GM18909 (cell line): Measurements from ENCODE around the gene FMNL2.
"Not testable (repeated sequence)": the region's sequence is repeated elsewhere in the genome, so short reads cannot be mapped to it uniquely, and the experiment has no call there.

ENCODE experiments used
- ATAC-seq: cut with Tn5 transposase; IDR thresholded peaks from one replicate; pipeline ENCODE4 v1.9.1; 2021; ENCODE audit warnings: mild to moderate bottlenecking; ENCODE audit not compliant: unreplicated experiment, poor library complexity

Gene FMNL2

GRCh38 chr2:152464851-152465470 lies 130.0 kb downstream of the FMNL2 start:
- ATAC-seq = no peak

DNA sequence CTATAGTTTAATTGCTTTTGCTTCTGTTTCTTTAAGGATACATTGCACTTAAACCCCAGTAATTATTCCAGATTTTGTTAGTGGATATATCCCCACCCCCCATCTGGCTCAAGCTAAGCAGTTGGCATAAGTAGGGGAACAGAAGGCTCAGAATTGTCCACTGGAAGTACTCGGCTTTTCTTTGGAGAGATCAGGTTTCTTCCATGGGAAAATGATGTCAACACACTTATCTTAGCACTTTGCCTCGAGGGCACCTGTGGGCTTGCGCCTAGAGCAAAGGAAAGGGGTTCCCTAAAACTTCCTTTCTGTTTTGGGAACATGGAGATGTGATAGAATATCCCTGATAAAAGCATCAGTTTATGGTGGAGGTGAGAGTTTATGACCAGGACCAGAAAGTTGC lies 130.6 kb downstream of the FMNL2 start:
- no peak for ATAC-seq

- no peak for ATAC-seq
Measured at GRCh38 chr2:152466041-152466440, 131.1 kb downstream of the FMNL2 start.

DNA sequence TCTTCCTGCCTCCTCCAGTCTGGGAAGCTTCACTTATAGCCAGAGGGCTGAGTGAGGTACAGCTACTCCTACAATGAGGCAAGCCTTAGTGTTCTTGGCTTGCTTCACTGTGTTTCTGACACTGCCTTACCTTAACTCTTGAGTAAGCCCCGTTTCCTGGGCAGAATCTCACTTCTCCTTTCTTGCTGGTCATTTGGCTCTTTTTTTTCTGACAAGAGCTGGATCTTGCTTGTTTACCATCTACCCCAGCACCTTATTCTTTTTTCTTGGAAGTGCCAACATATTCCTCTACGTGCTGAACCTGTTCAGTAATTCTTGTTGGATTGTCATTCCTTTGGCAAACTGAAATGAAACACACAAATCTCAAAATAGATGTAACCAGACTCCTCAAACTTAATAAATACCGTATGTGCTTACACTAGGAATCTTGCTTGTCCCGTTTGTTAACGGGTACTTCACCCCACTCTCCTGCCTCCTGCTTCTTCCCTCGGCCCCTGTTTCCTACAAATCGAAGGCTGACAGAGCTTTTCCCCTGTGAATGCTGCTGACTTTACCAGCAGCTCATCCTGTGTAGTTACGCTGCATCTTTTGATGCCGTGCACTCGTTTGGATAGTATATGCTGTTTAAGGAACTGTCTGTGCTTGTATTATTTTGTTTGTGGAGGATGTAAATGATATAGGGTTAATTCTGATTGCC lies 132.2 kb downstream of the FMNL2 start:
- peak; percentile 96 for ATAC-seq

- no peak for ATAC-seq
Measured at GRCh38 chr2:152467677-152468410, 132.9 kb downstream of the FMNL2 start.

DNA sequence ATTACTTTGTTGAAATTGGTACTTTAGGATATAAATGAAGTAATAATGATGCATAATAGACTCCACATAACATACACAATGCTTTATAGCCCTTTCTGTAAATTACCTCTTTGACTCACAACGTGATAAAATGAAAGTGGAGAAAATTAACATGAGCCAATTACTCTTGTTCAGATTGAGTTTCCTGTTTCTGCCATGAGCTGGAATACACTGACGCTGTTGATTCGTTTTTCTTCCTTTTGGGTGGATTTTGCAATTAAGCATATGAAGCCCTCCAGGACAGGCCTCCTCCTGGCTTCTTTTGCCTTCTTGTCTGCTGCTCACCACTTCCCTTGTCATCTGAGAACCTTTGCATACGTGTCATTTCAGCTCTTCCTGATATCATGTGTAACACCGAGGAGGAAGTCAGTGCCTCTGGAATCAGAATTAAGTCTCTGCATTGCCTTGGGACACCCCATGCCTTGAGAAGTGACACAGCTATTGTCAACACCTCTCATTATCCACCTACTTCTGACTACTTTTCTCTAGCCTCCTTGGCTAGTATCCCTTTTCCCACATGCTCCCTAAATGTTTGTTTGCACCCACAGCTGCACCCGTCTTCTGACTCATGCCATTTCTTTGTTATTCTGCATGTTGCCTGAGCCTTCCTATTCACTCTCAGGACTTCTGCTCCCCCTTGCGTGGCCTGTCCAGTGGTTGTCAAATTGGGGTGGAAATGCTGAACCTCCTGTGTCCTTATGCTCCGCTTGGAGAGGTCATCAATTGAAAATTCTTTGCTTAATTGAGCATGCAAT lies 134.1 kb downstream of the FMNL2 start:
- no peak for ATAC-seq

DNA sequence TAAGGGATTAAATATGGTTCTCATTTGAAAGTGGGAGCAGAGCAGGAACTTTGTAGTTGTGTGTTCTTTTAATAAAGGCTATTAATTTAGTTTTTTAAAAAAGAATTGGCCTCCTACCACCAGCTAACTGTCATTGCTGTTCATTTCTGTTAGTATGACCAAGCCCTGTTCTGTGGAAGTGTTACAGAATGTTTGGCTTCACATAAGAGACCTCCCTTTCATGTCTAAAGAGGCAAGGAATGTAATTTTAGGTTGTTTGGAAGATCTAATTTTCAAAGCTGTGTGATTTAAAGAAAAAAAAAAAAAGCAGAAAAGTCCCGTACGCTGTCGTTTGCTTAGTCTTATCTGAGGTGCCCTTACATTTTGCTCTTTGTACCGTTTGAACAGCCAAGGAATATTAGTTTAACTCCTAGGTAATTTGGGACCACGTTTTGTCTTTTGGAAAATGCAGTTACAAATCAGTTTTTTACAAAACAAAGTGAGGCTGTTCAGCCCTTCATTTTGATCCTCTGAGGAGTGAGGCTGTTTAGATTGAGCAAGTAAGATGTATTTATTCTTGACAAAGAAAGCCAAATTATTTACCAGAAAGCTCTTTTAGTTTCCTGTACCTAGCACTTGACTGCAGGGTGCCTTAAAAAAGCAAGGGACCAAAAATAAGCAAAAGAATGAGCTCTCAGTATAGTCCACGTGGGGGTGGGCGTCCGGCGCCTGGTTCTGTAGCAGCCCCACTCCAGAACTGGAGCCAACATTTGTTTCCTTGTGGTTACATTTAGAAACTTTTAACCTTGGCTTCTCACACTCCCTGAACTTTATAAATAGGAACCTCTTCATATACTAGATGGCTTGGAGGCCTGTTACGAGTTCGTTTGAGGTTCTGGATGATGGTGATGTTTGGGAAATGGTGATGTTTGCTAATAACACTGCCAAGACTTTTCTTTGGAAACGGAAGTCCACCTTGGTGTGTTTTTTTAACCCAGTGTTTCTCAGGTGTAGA lies 136.2 kb downstream of the FMNL2 start:
- no peak for ATAC-seq

GRCh38 chr2:152472481-152472887 lies 137.5 kb downstream of the FMNL2 start:
- ATAC-seq = no peak

DNA sequence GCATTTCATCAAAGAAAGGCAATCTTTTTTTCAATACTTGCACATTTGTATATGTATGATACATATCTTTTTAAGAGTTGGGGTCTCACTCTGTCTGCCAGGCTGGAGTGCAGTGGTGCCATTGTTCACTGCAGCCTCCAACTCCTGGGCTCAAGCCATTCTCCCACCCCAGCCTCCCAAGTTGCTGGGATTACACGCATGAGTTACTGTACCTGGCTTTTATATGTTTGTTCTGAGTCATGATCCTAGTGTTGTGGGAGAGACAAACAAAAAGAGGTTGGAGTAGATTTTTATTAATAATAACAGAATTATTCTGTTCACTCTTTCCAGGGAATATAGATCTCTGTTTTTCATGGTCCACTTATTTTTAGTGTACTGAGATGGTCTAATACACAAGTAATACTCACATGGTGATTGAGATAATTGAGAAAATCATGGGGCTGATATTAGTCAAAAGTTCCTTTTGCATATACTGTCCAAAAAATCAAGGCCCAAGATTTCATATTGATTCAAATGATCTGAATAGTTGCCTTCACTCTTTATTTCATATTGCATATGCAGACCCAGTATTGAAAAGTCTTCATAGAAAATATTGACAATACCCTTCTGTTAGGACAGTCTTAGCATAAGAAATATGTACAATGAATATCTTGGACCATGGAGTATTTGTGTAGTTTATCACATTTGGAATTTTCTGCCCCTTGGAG lies 138.3 kb downstream of the FMNL2 start:
- no peak for ATAC-seq

DNA sequence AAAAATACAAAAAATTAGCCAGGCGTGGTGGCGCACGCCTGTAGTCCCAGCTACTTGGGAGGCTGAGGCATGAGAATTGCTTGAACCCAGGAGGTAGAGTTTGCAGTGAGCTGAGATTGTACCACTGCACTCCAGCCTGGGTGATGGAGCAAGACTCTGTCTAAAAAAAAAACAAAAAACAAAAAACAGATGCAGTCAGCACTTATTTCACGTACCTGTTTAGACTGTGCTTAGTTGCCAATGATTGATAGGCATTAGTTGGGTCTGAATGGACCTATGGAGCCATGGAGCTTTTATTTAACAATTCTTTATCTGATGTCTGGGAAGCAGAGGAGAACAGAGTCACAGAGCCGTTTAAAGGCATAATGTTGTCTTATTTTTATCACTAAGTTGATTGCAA lies 139.5 kb downstream of the FMNL2 start:
- ATAC-seq = not testable (repeated sequence)

DNA sequence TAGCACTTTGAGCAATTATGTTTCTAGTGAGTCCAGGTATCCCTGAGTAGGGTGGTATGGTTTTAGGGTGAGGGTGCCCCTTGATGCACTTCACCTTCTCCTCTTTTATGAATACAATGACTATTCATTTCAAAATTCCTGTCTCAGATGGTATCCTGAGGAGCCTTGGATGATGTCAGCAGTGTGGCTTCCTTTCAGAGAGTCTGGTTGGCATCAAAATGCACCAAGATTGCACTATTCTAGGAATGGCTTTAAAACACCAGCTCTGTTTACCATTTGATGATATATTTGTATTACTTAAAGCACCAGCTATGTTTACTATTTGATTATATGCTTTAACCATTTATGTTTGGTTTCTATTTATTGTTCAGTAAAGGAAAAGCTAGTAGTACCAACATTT lies 141.0 kb downstream of the FMNL2 start:
- ATAC-seq = no peak

DNA sequence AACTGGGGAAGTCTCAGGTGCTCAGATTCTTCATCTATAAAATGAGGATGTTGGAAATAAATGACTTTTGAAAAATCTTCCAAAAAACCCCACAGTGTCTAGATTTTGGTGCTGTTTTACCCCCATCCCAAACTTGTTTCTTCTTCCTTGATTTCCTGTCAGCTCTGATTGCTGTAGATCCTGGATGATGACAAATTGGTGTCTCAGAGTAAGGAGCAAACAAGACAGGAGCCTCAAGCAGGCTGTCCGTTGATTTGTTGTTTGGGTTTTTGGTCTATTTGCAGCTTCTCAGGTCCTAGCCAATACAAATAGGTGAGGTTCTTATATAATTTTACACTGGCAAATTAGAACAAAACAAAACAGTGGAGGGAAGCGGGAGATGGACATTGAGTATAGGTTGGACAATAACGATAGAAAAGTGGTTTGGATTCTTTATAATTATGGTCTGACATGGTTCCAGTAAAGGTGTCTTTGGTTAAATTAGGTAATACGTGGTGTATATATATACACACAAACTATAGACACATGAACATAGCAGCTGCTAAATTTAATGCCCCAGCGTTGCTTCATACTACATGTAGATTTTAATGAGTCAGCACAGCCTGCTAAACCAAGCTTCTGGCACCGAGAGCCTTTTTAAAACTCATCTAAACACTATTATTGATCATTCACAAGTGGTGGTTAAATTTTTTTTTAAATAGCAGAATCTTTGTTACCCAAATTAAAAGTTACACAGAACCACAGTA lies 142.5 kb downstream of the FMNL2 start:
- no peak for ATAC-seq

DNA sequence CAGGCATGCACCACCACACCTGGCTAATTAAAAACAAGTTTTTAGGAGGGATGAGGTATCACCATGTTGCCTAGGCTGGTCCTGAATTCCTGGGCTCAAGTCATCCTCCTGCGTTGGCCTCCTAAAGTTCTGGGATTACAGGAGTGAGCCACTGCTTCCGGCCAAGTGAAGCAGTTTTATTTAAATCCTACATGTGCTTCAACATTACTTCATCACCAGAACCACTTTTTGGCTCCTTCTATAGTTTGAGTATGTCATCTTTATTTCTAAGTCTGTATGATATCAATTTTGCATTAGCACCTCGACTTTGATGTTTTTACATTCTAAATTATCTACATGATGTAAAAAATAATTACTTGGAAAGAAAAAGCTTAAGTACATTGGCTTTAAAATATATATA lies 144.3 kb downstream of the FMNL2 start:
- ATAC-seq = no peak

- no peak for ATAC-seq
Measured at GRCh38 chr2:152480821-152481399, 145.9 kb downstream of the FMNL2 start.

DNA sequence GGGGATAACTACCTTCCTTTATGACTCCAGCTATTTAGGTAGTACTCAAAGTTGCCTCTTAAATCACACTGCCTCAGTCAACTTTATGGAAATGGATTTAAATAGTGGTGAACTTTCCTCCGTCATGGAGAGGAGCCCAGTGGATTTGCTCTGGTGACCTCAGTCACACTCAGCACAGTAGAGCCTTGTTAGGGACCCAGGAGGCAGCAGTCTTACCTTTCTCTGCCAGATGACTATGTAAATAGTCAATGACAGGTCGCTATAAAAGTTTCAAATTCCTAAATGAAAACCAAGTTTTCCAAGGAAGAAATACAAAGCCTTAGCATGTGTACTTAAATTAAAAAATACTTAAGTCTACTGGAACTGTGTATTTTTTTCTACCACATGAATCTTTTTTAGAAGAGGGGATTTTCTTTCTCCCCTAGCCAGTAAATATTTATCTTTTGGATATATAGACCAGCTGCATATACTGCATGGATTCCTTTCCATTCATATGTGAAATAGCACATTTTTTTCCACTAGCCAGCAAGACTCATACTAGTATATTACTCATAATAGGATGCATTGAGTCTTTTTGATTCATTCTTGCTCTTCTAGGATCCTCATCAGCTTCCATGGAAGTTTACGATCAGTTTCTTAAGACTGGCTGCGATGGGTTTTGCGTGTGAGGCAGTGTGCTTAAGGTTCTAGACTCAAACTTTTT lies 147.1 kb downstream of the FMNL2 start:
- ATAC-seq = no peak

GRCh38 chr2:152483276-152484063 lies 148.5 kb downstream of the FMNL2 start:
- ATAC-seq = no peak
